SK-N-MC (cell line): Measurements from ENCODE around the gene PLOD1.

Experiments used
- EZH2 ChIP-seq: fragments of 200-600 bp; sonication (generic); IDR thresholded peaks from one replicate; pipeline ENCODE4 v1.6.1; 2017; ENCODE audit warnings: antibody characterized with exemption
- FOXP2 ChIP-seq: optimal IDR thresholded peaks from 2 replicates; pipeline ENCODE3; 2011; ENCODE audit warnings: mild to moderate bottlenecking, moderate library complexity; ENCODE audit not compliant: insufficient read depth; ENCODE audit errors: extremely low read length, control extremely low read depth
- POLR2AphosphoS5 ChIP-seq: IDR thresholded peaks from 2 replicates; pipeline ENCODE4 v1.6.1; 2012; ENCODE audit warnings: mild to moderate bottlenecking, low read depth, low read length, borderline replicate concordance

DNA sequence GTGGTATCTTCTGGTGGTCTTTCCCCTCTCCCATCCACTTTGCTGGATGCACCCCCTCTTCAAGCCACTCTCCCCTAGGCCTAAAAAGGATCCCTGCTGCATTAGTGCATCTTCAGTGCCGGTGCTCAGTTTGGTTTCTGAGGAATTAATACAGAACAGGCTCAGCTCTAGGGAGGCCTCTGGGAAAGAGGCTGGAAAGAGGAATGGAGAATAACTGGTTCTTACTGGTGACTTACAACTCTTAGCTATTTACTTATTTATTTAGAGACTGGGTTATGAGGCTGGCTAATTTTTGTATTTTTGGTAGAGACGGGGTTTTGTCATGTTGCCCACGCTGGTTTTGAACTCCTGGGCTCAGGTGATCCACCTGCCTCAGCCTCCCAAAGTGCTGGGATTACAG, 64.7 kb downstream of the PLOD1 start:
- TF ChIP-seq EZH2 (no peak), POLR2AphosphoS5 (no peak), FOXP2 (no peak)
